ENCODE measurements around the gene COL1A2.

GRCh38 chr7:94449151-94449725, 54.5 kb downstream of the COL1A2 start:
- TF ChIP-seq CEBPB (IDR thresholded peaks at IDR 0.05) (no peak), FOXM1 (IDR thresholded peaks at IDR 0.05; ENCODE audit: borderline replicate concordance, low read depth) (no peak), TAF1 (IDR thresholded peaks at IDR 0.05; ENCODE audit: low read depth) (no peak), MAX (IDR thresholded peaks at IDR 0.05) (no peak), CREB1 (IDR thresholded peaks at IDR 0.05; ENCODE audit: low read depth) (no peak), YY1 (IDR thresholded peaks at IDR 0.05; ENCODE audit: low read depth) (no peak)
